Measurements from ENCODE around the gene RAB1A.
"Not testable (repeated sequence)": the region's sequence is repeated elsewhere in the genome, so short reads cannot be mapped to it uniquely, and the experiment has no call there.

Gene RAB1A

DNA sequence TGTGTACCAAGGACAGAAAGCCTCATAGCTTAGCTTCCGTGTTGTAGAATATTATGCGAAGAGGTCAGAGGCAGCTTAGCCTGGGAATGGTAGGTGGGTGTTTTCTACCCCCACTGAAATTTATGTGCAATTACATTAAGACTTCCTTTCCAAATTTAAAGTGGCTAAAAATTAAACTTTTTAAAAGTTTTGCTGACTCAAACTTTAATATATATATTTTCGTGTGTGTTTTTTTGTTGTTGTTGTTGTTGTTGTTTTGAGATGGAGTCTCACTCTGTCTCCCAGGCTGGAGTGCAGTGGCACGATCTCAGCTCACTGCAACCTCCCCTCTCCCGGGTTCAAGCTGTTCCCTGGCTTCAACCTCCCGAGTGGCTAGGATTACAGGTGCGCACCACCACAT lies 4.3 kb upstream of the RAB1A start:
- DNase-seq: no peak

- DNase-seq: no peak
These were observed 3.7 kb upstream of the RAB1A start for GRCh38 chr2:65133626-65134025.

- DNase-seq: not testable (repeated sequence)
These were observed 3.0 kb upstream of the RAB1A start for GRCh38 chr2:65132930-65133329.

DNA sequence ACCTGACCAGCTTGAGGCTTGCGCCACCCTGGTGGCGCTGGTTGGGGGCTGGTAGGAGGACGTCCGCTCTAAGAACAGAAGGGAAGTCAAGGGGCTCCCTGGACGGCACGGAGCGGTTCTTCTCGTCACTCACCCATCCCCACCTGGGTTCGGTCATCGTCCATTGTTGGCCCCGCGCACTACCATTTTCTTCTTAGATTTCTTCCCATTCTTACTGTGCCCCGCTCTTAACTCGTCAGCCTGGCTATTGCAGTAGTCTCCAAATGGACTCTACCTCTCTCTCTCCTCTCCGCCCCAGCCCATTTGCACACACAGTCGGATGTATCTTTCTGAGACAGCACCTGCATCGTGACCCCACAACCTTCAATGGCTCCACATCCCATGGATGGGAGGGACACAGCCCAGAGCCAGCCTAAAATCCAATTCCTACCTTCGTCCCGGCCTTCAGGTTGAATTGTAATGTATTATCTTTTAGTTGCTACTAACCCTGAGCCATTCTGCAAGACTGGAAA lies 814 bp upstream of the RAB1A start:
- no peak for DNase-seq

GRCh38 chr2:65129286-65129825 lies 550 bp downstream of the RAB1A start:
- peak; percentile 79 for DNase-seq

DNA sequence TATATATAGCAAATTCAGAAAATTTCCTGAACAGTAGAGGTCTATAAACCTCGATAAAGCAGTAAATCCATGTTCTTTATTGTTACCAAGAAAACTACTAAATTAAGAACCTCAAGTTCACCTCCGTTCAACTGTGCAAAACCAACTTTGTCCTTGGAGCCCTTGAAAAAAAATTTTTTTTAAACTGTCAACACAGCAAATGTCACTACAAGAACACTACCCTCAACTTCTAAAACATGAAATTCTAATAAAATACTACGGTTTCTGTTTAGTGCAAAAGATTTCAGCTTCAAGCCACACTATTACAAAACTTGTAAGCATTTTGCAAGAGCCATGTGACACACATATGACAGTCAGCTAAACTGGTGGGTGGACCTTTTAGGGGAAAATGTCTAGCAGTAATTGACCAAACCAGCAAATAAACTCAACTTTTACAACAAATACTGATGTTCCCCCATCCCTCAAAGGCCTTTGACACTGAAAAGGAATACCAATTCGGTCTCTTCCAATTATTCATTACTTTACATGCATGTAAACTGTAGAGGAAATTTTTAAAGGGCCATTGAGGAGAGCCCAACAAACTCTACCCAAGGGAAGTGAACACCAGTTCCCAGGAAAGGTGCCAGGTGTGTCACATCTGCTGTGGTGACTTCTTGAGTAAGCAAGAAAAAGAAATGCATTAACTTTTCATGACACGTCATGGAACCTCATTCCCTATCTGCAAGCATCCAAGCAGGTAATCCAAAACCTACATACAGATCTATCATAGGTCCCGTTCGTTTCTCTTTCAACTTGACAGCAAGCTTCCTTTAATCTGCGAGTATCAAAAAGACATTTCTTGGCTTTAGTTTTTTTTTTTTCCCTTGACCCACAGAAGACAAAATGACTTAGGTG lies 1.4 kb downstream of the RAB1A start:
- no peak for DNase-seq

DNA sequence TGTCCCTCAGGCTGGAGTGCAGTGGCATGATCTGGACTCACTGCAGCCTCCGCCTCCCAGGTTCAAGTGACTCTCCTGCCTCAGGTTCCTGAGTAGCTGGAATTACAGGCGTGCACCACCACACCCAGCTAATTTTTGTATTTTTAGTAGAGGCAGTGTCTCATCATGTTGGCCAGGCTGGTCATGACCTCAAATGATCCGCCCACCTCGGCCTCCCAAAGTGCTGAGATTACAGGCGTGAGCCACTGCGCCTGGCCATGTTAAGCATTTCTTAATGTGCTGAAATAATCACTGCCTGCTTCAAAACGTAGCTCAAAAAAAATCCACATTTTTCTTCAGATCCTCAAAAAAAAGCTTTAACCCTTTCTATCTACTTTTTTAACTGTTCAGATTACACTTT lies 4.4 kb downstream of the RAB1A start:
- not testable (repeated sequence) for DNase-seq

GRCh38 chr2:65122313-65122712 lies 7.6 kb downstream of the RAB1A start:
- DNase-seq: no peak

GRCh38 chr2:65120990-65121693 lies 8.8 kb downstream of the RAB1A start:
- DNase-seq: no peak

GRCh38 chr2:65116645-65117044 lies 13.3 kb downstream of the RAB1A start:
- no peak for DNase-seq

DNA sequence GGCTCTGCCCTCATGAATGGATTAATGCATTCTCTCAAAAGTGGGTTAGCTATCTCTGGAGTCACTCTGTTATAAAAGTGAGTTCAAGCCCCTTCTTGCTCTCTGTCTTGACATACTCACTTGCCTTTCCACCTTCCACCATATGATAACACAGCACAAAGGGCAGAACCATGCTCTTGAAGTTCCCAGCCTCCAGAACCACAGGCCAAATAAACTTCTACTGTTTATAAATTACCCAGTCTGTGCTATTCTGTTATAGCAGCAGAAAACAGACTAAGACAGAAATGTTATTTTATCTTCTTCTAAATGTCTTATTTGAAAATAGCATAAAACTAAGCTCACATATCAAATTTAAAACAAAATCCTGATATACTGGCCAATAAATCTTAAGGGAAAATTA lies 15.0 kb downstream of the RAB1A start:
- DNase-seq: no peak

GRCh38 chr2:65113816-65114215 lies 16.1 kb downstream of the RAB1A start:
- no peak for DNase-seq

DNA sequence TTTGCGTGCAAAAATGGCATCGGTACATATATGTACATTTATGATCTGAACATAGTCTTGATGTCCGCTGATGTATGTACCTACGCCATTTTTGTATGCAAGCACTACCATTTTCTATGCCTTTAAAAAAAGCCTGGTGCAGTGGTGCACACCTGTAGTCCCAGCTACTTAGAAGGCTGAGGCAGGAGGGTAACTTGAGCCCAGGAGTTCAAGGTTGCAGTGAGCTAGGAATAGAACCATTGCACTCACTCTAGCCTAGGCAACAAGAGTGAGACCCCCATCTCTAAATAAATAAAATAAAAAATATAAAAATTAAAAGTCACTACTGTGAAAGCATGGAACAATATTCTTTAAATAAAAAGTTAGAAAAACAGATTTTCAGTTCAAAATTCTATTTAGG lies 16.7 kb downstream of the RAB1A start:
- no peak for DNase-seq

DNA sequence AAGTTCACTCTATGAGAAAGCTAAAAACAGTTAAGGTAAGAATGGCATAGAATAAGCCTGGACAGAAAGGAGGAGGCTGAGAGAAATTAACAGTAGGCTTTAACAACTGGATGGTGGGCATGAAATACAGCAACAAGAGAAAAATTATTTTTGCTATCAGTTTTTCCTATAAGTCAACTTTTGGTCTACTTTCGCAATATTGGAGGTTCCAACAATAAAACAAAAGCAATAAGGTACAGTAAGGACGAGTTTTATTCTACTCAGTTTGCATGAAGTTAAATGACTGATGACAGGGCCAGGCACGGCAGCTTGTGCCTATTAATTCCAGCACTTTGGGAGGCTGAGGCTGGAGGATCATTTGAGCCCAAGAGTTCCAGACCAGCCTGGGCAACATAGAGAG lies 17.3 kb downstream of the RAB1A start:
- DNase-seq: no peak

- no peak for DNase-seq
These were observed 21.1 kb downstream of the RAB1A start for GRCh38 chr2:65108780-65109179.

DNA sequence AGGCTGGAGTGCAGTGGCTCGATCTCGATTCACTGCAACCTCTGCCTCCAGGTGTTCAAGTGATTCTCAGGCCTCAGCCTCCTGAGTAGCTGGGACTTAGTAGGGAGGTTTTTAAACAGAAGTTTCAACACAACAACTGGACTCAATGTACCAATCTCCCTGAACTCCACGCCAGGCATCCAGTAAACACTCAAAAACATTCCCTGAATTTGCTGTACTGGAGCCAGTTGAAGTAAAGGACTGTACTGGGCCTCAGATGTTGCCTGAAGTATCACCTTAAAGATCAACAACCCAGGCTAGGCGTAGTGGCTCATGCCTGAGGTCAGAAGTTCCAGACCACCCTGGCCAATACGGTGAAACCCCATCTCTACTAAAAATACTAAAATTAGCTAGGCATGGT lies 22.4 kb downstream of the RAB1A start:
- no peak for DNase-seq

DNA sequence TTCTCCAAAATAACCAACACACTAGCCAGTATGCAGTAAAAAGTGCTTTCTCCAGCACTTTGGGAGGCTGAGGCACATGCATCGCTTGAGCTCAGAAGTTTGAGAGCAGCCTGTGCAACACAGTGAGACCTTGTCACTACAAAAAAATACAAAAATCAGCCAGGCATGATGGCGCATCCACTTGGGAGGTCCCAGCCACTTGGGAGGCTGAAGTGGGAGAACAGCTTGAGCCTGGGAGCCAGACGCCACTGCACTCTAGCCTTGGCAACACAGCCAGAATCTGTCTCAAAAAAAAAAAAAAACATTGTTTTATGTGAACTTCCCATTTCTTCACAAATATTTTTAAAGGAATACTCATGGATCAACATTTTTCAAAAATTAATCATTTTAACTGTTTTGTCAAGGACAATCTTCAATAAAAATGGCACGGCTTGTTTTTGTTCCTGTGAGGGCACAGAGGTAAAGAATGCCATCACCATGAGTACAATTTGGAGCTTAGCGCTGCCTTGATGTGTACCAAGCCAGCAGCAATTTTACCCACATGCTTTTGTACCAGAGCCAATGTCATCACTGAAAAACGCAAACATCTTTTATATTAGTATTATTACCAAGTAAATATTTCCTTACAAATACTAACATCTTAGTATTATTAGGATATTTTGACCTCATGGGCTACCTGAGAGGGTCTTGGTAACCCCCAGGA lies 26.7 kb downstream of the RAB1A start:
- no peak for DNase-seq

DNA sequence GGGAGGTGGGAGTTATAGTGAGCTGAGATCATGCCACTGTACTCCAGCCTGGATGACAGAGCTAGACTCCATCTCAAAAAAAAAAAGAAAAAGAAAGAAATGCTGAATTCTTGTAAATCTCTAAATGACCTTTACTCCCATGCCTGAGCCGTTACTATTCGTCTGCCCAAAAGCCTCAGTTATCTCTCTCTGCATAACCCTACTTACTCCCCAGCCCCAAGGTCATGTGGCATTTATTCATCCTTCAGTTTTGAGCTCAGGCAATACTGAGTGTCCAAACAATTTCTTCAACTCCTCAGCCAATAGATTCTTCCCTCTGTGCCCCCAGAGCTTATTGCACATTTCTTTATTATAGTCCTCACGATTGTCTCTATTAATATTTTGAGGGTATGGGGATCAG lies 28.8 kb downstream of the RAB1A start:
- DNase-seq: no peak

DNA sequence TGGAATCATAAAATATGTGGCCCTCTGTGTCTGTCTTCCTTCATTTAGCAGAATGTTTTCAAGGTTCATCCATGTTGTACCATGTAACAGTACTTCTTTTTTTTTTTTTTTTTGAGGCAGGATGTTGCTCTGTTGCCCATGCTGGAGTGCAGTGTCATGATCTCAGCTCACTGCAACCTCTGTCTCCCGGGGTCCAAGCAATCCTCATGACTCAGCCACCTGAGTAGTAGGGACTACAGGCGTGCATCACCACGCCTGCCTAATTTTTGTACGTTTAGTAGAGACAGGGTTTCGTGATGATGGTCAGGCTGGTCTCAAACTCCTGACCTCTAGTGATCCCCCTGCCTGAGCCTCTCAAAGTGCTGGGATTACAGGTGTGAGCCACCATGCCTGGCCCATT lies 31.2 kb downstream of the RAB1A start:
- DNase-seq: no peak

GRCh38 chr2:65097844-65098243 lies 32.1 kb downstream of the RAB1A start:
- no peak for DNase-seq

GRCh38 chr2:65096948-65097347 lies 33.0 kb downstream of the RAB1A start:
- DNase-seq: no peak

DNA sequence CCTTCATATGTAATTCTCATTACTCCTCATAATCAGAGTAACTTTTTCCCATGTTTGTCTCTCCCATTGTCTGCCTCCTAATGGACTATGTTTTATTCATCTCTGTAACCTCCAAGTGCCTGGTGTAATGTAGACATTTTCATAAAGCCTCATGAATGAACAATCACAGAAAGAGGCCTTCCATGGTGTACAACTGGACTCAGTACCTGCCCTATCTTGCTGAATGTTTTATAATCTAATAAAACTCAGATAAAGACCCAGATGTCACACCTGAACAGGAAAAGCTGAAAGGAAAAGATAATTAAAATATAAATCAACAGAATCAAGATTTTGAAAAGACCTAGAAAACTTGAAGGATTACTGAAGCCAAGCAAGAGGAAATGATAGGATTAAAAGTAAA lies 36.7 kb downstream of the RAB1A start:
- DNase-seq: no peak

GRCh38 chr2:65092791-65093190 lies 37.1 kb downstream of the RAB1A start:
- DNase-seq: no peak

Measured in activated effector memory CD4-positive, alpha-beta T cell treated with anti-CD3 and anti-CD28 coated beads, Interleukin-2, amount 50 U/mL, for 16 hours (primary cell).